K562 (cell line): ENCODE measurements around the gene AP2M1. TPM values are rescaled to one million over a fixed set of nuclear protein-coding genes. Genes with fewer than 3 reads are reported as not detected.

Experiments used
- CREM ChIP-seq: IDR thresholded peaks from 2 replicates; pipeline ENCODE4 v1.6.1; 2014; ENCODE audit warnings: antibody characterized with exemption, low read depth
- DPF2 ChIP-seq: fragments of 450-650 bp; IDR thresholded peaks from 2 replicates; pipeline ENCODE4 v1.6.1; 2016
- EGR1 ChIP-seq: fragments of 450-650 bp; conservative IDR thresholded peaks from 2 replicates; pipeline ENCODE4 v1.6.1; 2017; ENCODE audit warnings: mild to moderate bottlenecking
- FOXK2 ChIP-seq, 2 experiments: fragments of 450-650 bp; IDR thresholded peaks in 1 of 2; conservative IDR thresholded peaks in 1 of 2; 2 replicates each; pipeline ENCODE4 v1.6.1; 2016; ENCODE audit warnings: low read depth in 2 of 2, mild to moderate bottlenecking in 1 of 2
- FOXO4 ChIP-seq: fragments of 450-650 bp; formaldehyde crosslinking; IDR thresholded peaks from 2 replicates; pipeline ENCODE4 v1.4.0; 2020; ENCODE audit warnings: mild to moderate bottlenecking, moderate library complexity
- HDAC1 ChIP-seq, 2 experiments: fragments of 450-650 bp; IDR thresholded peaks; 2 replicates each; pipeline ENCODE4 v1.6.1; 2016 to 2017; ENCODE audit warnings: inconsistent platforms in 1 of 2, mild to moderate bottlenecking in 1 of 2, moderate library complexity in 1 of 2
- HMGN3 ChIP-seq: IDR thresholded peaks from 2 replicates; pipeline ENCODE4 v1.6.1; 2011; ENCODE audit warnings: borderline replicate concordance, low read depth, mild to moderate bottlenecking, mixed read lengths, low read length; ENCODE audit not compliant: insufficient read length; ENCODE audit errors: extremely low read depth
- MGA ChIP-seq: fragments of 450-650 bp; IDR thresholded peaks from 2 replicates; pipeline ENCODE4 v1.6.1; 2016; ENCODE audit warnings: mild to moderate bottlenecking, moderate library complexity
- MXI1 ChIP-seq: IDR thresholded peaks from 2 replicates; pipeline ENCODE4 v1.6.1; 2011; ENCODE audit warnings: low read depth, mild to moderate bottlenecking, improper control_type of control experiment, low read length
- NCOA1 ChIP-seq: fragments of 450-650 bp; IDR thresholded peaks from 2 replicates; pipeline ENCODE4 v1.6.1; 2016; ENCODE audit warnings: low read depth
- POLR2A ChIP-seq: fragments of 450-650 bp; conservative IDR thresholded peaks from 2 replicates; pipeline ENCODE4 v1.6.1; 2016
- POLR2H ChIP-seq: IDR thresholded peaks from 2 replicates; pipeline ENCODE4 v1.6.1; 2016; ENCODE audit warnings: missing genetic modification characterization, low read depth, mild to moderate bottlenecking, control low read depth, missing compliant biosample characterization, moderate library complexity
- TFAP4 ChIP-seq: sonication (generic); formaldehyde crosslinking; IDR thresholded peaks from 2 replicates; pipeline ENCODE4 v1.8.0; 2022; ENCODE audit warnings: missing genetic modification reagents, mild to moderate bottlenecking, moderate library complexity, borderline replicate concordance
- ZNF384 ChIP-seq: IDR thresholded peaks from 2 replicates; pipeline ENCODE4 v1.6.1; 2012; ENCODE audit warnings: low read depth, low read length, improper control_type of control experiment
- polyA plus RNA-seq, 8 experiments: library from polyadenylated mRNA; depleted of rRNA in 4 of 8; stranded (reverse) in 5 of 8; unstranded in 3 of 8; fragments of >200 nt; fragmentation: Nextera tagmentation in 2 of 8; fragmentation: Illumina TruSeq in 1 of 8; extraction: Ambion mirVana in 2 of 8; extraction: Trizol in 1 of 8; gene quantifications; 2 replicates each; pipeline versions ENCODE4 v1.2.1 to v1.2.3, GENCODE V29; 2011 to 2014; ENCODE audit warnings: inconsistent platforms in 1 of 8, missing spikeins in 1 of 8
- total RNA-seq, 7 experiments: library from RNA; depleted of rRNA in 6 of 7; stranded (reverse); fragments of >200 nt in 6 of 7; fragmentation: Illumina TruSeq in 2 of 7; extraction: Trizol in 2 of 7; gene quantifications; 2 replicates each; pipeline versions ENCODE4 v1.2.1 to v1.2.3, GENCODE V29; 2011 to 2021; ENCODE audit warnings: low replicate concordance in 1 of 7

AP2M1 gene
- total and polyA plus RNA-seq, 9 of the 15 experiments (the other 6 are each of a cell fraction or from before 2014, with no cell fraction given) = 118 to 505 (median 296) TPM

- peak in 1 of 2 experiments; percentile 21; a peak in 2 of 4 replicates for TF ChIP-seq HDAC1 (IDR thresholded peaks at IDR 0.05)
- no peak for TF ChIP-seq FOXO4 (CRISPR knock-in tag)
- peak; percentile 65 for TF ChIP-seq POLR2H (tag)
- peak; percentile 82 for TF ChIP-seq DPF2
- TF ChIP-seq POLR2A = peak; percentile 73; the same call in 1 of the 2 replicates
- TF ChIP-seq NCOA1 = 0 out of 2 replicates have a peak, but pooled peaks have one; percentile 13
- no peak; the same call in 1 of the 2 replicates for TF ChIP-seq EGR1
- peak; percentile 69; the same call in 1 of the 2 replicates for TF ChIP-seq ZNF384
- peak; percentile 95 for TF ChIP-seq TFAP4 (CRISPR knock-in tag)
- peak; percentile 99 for TF ChIP-seq HMGN3
- peak; percentile 21; the same call in 1 of the 2 replicates for TF ChIP-seq MXI1
- peak; percentile 77; the same call in 1 of the 2 replicates for TF ChIP-seq CREM
- peak; percentile 51 to 54; a peak in 2 of 4 replicates for TF ChIP-seq FOXK2 (conservative IDR thresholded peaks at IDR 0.05 in 1 of 2, IDR thresholded peaks at IDR 0.05 in 1 of 2; ENCODE audit: low read depth in 2 of 2)
- TF ChIP-seq MGA = peak; percentile 97
These were observed 11.0 kb downstream of the AP2M1 start (continued) for GRCh38 chr3:184185461-184186183.
